ENCODE data around the gene HCN4.

HCN4 gene

DNA sequence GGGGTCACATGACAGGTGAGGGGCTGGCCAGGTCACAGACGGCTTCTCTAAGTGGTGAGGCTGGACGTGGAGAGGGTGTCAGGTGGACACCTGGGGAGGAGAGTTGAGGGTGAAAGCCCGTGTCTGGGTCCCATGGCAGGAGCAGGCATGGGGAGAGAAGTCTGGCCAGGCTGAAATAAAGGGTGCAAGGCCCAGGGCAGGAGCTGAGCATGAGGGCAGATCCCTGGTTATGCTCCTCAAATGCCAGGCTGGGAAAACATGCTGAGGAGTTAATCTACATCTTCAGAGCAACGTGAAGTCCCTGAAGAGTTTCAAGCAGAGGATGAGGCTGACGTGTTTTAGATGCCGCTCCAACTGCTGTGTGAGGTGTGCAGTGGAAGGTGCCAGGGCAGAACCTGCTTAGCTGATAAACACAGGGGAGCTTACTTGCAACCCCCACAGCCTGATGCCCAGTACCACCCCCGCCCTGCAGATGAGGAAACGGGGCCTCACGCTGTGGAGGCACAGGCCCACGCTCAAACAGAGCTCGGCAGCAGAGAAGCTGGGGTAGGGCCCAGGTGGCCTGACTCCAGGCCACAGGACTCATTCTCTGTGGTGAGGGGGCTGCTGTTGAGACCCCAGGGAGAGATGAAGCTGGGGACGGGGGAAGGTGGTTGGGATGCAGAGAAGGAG lies 40.5 kb downstream of the HCN4 start:
- in situ Hi-C loops (cut with HindIII; ENCODE audit: low sequenced_read_pairs), result no loop called here

DNA sequence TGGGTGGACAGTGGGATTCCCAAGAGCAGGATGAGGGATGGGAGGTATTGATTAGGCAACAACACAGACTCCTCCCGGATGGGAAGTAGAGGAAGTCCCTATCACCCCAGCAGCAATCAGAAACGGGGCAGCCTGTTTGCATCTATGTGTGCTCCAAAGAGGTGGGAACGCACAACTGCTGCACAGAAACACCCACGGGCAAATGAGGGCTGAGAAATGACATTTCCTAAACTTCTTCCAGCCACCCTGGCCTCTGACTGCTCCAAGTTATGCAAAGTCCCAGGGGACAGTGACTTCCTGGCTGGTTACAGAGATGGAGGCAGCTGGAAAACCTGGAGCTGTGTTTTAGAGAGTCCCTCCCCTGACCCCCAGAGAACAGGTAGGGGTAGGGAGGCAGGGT lies 42.6 kb downstream of the HCN4 start:
- in situ Hi-C loops (cut with HindIII; ENCODE audit: low sequenced_read_pairs), result no loop called here

DNA sequence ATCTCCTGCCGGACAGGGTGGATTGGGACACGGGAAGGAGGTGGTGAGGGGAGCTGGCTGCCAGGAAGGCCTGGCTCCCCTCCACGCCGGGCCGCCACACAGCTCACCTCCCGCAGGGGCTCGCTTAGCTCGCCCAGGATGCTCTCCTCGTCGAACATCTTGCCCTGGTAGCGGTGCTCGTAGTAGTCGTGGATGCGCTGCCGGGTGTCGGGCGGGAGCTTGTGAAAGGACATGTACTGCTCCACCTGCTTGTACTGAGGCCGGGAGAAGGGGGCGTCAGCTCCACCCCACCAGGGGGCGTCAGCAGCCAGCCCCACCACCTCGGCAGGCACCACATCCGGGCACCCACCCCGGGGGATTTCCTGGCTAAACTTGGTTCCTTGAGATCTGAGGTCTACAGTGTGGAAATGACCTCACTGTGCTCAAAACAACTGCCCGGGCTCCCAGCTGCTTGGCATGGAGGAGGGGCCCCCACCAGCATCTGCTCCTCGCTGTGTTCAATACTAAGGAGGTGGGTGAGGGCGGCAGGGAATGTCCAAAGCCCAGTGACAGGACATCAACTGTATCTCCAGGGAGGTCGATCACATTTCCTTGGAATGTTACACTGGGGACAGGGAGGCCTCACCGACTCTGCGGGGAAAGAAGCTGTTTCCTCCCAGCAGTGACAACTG lies 43.4 kb downstream of the HCN4 start:
- in situ Hi-C loops (cut with HindIII; ENCODE audit: low sequenced_read_pairs), result no loop called here

DNA sequence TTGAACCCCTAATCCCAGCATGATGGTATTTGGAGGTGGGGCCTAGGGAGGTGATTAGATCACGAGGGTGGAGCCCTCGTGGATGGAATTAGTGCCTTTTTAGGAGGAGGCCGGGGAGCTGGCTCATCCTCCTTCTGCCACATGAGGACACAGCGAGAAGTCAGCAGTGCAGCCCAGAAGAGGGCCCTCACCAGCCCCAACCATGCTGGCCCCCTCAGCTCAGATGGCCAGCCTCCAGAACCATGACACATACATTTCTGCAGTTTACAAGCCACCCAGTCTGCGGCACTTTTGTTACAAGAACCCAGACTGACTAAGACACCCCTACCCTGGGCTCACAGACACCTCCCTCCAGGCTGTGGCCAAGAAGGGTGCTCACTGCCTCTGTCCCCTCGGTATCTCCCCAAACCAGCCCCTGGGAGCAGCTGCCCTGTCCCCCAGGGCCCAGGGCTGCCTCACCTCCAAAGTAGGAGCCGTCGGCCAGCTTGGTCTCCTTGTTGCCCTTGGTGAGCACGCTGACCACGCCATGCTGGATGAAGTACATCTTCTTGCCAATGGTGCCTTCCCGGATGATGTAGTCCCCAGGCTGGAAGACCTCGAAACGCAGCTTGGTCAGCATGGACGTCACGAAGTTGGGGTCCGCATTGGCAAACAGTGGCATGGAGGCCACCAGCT lies 44.1 kb downstream of the HCN4 start:
- in situ Hi-C loops (cut with HindIII; ENCODE audit: low sequenced_read_pairs), result no loop called here

DNA sequence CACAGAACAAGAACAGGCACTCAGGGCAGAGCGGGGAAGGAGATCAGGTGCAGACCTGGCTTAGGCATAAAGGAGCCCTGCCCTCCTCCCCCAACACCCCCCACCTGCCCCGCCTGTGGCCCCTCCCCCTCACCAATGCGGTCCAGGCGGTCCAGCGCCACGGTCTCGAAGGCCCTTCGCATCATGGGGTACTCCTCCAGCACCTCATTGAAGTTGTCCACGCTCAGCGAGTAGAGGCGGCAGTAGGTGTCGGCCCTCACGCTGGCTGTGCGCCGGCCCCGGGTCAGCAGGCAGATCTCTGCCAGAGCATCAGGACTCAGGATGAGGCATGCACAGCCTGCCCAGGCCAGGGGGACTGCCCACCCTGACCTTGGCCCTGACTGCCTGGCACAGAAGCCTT lies 44.8 kb downstream of the HCN4 start:
- in situ Hi-C loops (cut with HindIII; ENCODE audit: low sequenced_read_pairs), result no loop called here

DNA sequence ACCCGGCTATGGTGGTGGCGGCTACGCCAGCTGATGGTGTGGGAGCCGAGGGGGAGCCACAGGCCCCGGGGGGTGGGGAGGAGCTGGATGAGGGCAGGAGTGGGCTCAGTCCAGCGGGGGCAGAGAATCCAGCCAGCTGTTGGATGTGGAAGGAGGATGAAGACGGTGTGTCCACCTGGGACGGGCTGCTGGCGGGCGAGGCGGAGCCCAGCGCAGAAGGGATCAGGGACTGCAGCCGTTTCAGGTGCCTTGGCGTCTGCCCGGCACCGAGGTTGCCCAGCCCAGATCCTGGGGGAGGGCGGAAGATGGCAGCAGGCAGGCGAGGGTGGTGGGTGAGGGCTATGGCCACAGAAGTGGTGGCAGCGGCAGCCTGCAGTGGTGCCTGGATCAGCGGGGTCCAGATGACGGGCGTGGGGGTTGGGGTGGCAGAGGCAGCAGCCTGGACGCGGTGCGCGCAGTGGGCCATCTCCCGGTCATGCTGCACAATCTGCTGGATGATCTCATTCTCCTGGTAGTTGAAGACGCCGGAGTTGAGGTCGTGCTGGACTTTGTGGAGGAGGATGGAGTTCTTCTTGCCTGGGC lies 45.3 kb downstream of the HCN4 start:
- in situ Hi-C loops (cut with HindIII; ENCODE audit: low sequenced_read_pairs), result no loop called here

DNA sequence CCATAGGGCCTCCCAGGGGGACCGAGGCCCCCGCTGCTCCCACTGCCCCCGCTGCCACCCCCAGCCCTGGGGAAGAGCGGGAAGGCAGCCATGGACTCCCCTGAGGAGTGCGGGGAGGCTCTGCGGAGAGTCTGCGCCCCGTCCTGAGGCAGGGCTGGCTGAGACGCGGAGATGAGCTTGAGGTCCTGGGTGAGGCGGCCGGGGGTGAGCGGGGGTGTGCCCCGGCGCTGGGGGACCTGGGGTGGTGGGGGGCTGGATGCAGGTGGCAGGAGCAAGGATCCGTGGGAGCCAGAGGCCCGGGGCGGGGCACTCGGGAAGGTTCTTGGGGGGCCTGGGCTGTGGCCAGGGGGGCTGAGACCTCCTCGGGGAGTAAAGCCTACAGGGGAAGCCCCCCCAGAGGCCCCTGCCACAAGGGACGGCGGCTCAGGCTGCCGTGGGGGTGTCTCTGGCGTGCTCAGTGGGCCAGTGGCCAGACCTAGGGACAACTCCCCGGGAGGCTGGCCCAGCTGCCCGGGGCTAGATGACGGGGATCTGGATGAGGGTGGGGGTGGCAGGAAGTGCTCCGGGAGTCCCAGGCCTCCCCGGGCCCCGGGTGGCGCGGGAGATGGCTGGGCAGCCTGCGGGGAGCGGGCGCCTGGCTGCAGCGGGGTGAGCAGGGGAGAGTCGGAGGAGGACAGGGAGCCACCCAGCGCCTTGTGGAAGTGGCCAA lies 45.9 kb downstream of the HCN4 start:
- in situ Hi-C loops (cut with HindIII; ENCODE audit: low sequenced_read_pairs), result no loop called here

DNA sequence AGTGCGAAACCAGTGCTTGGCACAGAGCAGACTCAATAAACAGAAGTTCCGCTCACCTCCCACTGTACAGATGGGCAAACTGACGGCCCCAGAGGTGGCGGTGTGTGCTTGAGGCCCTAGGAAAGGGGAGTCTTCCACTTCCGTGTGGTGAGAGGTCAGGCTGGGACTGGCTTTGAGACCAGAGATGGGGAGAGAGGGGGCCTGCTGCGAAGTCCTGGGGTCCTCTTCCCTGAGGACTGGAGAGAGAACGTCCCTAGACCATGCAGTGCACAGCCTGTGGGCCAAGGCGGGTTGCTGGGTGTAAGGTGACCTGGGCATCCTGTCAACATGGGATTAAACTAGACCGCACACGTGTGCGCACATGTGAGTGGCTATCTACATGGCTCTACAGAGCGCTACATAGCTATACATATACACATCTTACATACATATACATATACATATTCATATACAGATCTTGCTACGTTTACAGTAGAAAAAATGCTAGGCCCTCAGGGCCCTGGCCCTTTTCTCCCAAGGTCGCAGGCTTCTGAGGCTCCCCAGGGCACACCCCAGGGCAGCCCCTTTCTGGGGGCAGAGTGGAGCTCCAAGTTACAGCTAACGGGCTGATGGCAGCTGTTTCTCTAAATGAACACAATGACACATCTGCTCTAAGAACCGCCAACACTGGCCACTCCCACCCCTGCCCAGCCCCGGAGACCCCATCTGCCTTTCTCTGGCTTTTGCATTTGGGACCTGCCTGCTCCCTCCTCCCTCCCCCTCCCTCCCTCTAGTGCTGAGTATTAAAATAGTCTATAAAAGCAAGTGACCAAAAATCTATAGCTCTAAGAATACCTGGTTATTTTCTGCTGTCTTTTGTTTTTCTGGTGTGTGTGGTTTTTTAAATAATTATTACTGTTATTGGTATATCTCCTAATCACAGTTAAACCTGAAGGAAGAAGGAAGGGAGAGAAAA lies 47.0 kb downstream of the HCN4 start:
- in situ Hi-C loops (cut with HindIII; ENCODE audit: low sequenced_read_pairs), result no loop called here

DNA sequence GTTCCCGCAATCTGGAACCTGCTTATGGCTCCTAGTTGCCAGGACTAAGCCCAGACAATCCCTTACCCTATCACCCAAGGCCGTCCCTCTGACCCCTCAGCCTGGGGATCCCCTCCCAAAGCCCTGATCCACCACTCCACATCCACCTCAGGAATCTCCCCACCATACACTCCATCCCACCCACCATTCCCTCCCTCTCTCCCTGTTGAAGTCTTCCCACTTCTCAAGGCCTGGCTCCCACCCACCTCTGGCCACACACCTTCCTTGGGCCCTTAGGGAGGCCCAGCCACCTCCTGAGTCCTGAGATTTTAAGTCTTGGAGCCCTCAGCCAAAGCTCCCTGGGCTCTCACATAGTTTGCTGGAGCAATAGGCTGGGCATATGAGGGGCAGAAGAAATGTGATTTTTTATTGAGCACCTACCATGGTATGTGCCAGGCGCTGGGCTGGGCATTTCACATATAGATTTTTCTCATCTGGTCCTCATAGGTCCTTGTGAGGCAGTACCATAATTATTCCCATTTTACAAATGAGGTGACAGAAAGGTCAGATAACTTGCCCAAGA lies 48.1 kb downstream of the HCN4 start:
- in situ Hi-C loops (cut with HindIII; ENCODE audit: low sequenced_read_pairs), result no loop called here

DNA sequence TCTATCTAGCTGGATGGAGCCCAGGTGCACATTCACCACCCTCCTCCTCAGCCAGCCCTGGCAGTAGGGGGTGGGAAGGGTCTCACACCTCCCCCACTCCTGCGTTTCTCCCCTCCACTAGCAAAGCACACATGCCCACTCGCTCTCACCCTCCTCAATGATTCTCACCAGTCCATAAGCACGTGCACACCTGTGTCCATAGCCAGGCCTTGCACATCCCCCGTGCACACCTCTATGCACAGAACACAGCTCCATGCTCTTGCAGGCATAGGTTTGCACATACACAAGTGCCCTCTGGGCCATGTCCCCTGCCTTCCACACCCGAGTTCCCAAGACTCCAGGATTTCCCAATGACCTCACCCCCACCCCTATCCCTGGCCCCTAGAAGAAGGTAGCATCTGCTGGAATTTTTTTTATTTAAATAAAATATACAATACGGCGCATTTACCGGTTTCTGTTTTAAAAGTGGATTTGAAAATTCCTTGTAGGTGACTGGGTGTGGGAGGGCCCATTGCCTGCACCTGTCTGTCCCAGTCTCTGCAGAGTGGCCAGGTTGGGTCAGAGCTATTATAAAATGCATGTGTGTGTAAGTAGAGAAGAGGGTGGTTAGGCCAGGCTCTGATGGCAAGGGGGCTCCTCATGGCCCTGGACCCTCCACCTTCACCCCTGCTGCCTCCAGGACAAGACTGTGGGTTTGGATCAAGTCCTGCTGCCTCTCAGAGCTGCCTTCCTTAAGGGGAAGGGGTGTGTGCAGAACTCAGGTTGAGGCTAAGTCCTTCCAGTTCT lies 49.1 kb downstream of the HCN4 start:
- in situ Hi-C loops (cut with HindIII; ENCODE audit: low sequenced_read_pairs), result no loop called here

DNA sequence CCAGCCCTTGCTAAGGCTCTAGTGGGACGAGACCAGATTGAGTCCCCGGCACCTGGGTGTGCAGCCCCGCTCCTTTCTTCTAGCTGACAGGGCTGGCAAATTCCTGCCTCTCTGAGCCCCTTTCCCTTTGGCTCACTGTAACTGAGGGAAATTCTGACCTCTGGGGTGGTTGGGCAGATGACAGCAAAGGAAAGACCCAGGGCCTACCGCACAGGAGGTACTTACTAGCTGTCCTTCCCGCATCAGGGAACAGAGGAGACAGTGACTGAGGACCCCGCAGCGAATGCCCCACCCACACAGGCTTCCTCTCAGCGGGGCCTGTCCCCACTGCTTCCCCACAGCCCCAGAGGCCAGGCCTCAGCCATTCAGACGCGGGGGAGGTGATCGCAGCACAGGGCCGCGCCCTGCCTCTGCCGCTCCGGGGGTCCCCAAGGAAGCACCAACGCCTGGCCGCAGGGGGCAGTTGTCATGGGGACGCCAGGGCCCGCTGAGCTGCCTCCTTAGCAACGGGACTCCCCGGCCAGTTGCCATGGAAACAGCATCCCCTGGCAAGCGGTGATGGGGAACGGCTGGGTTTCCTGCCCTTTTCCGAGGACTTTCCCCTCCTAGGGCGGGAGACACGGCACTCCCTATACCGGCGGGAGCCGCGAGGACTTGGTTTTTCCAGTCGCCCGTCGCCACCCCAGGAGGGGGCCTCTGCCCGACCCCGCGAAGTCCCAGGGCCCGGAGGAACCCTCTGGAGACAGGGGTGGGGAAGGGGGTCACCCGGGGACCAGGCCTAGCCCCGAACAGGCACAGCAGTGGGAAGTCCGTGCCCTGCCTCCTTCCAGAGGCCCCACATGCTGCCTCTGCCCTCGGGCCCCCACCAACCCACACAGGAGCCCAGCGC lies 50.1 kb downstream of the HCN4 start:
- in situ Hi-C loops (cut with HindIII; ENCODE audit: low sequenced_read_pairs), result no loop called here

DNA sequence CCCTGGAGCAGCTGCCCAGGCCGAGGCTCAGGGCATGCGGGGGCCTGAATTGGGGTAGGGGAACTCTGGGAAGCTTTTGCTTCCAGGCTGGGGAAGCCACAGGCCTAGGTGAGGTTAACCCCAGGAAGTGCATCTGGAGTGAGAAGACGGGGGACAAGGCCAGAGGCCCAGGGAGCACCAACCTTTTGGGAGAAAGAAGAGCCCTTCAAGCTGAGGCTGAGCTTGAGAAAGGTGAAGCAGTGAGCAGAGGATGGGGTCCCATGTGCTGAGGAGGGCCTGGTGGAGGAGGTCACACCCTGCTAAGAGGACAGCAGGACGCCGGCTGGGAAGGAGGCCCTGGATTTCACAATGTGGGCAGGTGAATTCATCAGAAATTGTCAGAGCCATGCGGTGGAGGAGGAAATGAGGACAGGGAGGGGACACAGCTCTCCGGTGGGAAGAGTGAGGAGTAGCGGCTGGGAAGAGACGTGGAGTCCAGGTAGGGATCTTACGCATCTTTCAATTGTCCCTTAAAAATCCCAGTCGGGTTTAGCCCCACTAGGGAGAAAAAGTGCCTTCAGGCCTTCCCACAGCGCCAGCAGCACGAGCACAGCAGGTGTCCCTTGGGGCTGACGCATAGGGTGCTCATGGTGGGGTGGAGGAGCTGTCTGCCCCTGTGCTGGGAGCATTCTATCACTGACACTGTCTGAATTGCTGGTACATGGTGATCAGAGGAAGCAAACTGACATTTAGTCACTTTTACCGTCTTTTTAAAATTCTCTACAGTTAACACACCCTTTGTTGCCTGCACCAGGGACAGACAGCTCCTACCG lies 50.9 kb downstream of the HCN4 start:
- in situ Hi-C loops (cut with HindIII; ENCODE audit: low sequenced_read_pairs), result no loop called here

DNA sequence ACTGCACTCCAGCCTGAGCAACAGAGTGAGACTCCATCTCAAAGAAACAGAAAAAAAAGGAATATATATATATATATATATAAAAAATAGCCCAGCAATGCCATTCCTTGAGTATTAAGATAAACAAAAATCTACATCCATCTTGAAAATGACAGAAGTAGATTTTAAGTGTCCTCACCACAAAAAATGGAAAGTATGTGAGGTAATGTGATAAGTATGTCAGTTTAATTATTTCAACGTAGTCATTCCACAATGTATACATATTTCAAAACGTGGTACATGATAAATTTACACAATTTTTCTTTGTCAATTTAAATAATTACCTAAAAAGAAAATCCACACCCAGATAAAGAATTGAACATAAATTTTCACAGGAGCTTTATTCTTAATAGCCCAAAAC lies 54.9 kb downstream of the HCN4 start:
- in situ Hi-C loops (cut with HindIII; ENCODE audit: low sequenced_read_pairs), result no loop called here

DNA sequence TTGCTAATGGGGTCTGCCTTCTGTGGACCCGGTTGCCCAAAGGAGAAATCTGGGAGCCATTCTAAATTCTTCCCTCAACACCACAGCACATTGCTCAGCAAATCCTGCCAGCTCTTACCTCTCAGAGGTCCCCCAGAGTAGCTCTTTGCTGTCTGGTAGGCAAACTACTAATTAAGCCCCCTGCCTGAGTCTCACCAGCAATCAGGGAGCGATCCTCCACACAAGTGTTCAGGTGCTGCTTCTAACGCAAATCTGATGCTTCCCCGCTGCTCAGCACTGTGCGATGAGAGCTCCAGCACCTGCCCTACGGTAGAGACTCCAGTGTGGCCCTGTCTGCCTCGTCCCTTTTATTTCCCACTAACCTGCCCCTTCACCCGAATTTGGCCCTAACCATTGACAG lies 60.5 kb downstream of the HCN4 start:
- in situ Hi-C loops (cut with HindIII; ENCODE audit: low sequenced_read_pairs), result no loop called here

DNA sequence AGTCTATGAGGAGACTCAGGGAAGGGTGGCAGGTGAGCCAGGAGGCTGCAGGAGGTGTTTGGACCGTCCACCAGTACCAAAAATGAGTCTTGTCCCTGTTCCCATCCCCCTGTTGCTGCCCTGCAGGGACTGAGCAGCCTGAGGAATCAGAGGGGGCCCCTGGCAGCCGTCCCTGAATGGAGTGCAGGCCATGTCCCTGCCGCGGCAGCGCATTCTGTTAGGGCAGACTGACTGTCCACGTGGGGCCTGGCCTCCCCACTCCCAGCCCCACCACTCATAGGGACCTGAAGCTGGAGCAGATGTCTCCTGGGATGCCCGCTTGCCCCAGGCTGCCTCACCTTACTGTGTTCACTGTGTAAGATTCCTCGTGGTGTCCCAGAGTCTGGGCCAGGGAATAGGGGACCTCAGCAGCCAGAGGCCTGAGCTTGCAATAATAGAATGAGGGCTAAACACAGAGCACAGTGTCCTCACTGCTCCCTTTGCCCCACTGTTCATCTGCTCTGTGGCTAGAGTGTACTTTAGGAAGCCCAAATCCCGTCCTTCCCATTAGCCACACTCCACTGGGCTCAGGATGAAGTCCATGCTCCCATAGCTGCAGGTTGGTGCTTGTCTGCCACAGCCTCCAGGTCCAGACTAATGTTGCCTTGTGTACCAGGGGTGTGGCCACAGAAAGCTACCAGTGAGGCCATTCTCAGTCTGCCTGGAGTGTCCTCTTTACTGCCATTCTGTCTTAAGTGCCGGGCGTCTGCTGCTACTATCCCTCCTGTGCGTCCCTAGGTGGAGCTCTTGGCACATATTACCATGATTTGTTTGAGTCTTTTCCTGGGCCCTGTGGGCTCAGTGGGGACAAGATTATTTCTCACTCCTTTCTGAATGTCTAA lies 63.2 kb downstream of the HCN4 start:
- in situ Hi-C loops (cut with HindIII; ENCODE audit: low sequenced_read_pairs), result no loop called here

DNA sequence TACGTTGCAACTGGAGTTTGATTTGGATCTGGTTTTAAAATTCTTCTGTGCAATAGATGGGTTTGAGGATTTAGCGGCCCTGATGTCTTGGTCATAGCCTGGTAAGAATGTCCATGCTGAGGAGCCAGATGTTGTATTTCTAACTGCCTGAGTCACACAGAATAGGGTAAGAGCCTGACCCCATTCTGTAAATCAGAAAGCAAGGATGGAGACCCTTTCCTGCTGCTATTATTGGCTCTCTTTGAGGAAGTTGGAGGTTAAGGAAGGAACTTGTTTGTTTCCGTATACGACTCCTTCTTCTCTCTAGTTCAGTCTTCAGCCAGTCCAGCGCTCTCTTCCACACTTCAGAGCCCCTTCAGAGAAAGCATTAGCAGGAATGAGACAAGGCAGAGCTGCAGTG lies 65.1 kb downstream of the HCN4 start:
- in situ Hi-C loops (cut with HindIII; ENCODE audit: low sequenced_read_pairs), result no loop called here
